ENCODE measurements around the gene IDH1.

- no peak for TF ChIP-seq CTCF (conservative IDR thresholded peaks at IDR 0.05; ENCODE audit: low read depth, low read length)
- no peak for TF ChIP-seq EZH2 (IDR thresholded peaks at IDR 0.05; ENCODE audit: low read length, unreplicated experiment)
These were observed 41.7 kb upstream of the IDH1 start for GRCh38 chr2:208296610-208297009.
